Astrocyte (in vitro differentiated cells and primary cell): ENCODE data around the gene TAS1R1.

ENCODE experiments used
- CTCF ChIP-seq: IDR thresholded peaks from 2 replicates; pipeline ENCODE4 v1.5.1; 2011; ENCODE audit warnings: low read depth, mild to moderate bottlenecking, inconsistent platforms, low read length, moderate library complexity; ENCODE audit not compliant: insufficient read depth
- EZH2 ChIP-seq: IDR thresholded peaks from 2 replicates; pipeline ENCODE4 v1.6.1; 2012; ENCODE audit warnings: mild to moderate bottlenecking, low read length, inconsistent platforms; ENCODE audit not compliant: insufficient read depth

DNA sequence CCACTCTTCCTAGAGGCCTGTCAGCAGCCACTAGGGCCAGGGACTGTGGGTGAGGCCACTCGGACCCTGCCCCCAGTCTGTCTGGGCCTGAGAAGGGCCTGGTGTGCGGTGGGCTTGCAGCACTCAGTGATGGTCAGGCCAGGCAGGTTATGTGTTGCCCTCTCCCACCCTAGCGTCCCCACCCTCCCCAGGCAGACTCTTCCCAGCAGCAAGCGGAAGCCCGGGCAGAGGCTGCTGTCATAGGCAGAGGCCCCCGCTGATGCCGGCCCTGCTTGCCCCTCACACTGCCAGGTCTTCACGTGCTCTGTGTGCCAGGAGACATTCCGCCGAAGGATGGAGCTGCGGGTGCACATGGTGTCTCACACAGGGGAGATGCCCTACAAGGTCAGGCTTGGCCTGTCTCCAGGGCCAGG is 31.3 kb downstream of the TAS1R1 start:
- TF ChIP-seq CTCF (no peak), EZH2 (no peak)
